ENCODE results near the gene HOXA2. TPM values are rescaled to one million over a fixed set of nuclear protein-coding genes. Genes with fewer than 3 reads are reported as not detected.

HOXA2 gene
- total RNA-seq, 3 donors from 2014 or later, result 3.2 to 4.3 (median 3.3) TPM

DNA sequence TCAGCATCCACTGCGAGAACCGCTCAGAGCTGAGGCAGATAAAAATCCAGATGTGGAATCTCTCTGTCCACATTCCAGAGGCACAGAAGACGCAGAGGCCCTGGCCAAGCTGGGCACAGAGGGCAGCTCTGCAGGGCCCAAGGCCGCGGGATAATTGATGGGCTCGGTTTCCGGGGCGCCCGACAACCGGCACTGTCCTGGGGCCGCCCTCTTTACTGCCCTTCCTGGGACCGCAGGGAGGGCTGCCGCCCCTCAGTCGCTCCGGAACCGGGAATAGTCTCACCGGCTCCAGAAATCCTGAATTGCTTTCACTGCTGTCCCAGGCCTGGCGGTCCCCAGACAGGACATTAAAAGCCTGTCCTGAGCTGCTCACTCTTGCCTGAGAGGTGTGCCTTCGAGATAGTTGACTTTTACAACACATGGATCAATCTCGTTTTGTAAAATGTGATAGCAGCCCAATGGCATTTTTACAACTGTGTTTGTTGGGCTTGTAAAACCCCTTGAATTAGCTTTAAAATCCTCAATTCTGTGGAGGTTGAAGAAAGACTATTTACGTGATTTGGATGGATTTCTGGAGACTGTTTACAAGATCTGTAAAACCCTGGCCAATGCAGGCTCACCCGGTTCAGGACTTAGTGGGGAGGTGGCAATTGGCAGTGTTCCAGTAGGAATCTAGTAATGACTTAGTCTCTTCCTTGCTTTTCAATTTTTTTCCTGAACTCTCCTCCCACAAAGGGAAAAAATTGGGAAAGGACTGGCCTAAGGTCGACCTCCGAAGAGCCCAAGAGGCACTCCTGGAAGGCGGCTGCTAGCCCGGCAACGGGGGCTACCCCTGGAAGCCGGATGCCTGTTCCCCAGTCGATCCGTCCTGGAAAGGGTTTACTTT is 46.5 kb upstream of the HOXA2 start:
- intact Hi-C loops (cut with DNase I, micrococcal nuclease), result loop anchor here in 1 of 2 donors (5.0 kb wide), 1 partner anchor 467 kb away; no protein-coding TSS in a partner anchor
- Histone ChIP-seq H3K4me3 (peak overlapping the region; percentile 15), H3K9me3 (no peaks in the 10 kb centered on the region), H3K4me1 (ENCODE audit: low read depth) (peaks cover 33% of the 10 kb centered on the region), H3K36me3 (ENCODE audit: low read depth) (no peaks in the 10 kb centered on the region)
- DNase-seq, result peak in 2 of 3 donors; percentile 66 to 68
- ATAC-seq, result peak; percentile 21
- no peak for TF ChIP-seq CTCF (IDR thresholded peaks at IDR 0.05)

GRCh38 chr7:27148031-27148755 is 45.7 kb upstream of the HOXA2 start:
- intact Hi-C loops (cut with DNase I, micrococcal nuclease), result loop anchor here in 1 of 2 donors (5.0 kb wide), 1 partner anchor 466 kb away; no protein-coding TSS in a partner anchor
- no peak for TF ChIP-seq CTCF (IDR thresholded peaks at IDR 0.05)
- DNase-seq, result peak; percentile 78 to 84 (median 79)
- H3K4me3 ChIP-seq, result peak overlapping the region; percentile 15
- H3K9me3 ChIP-seq, result no peaks in the 10 kb centered on the region
- H3K4me1 ChIP-seq (ENCODE audit: low read depth), result peaks cover 31% of the 10 kb centered on the region
- ATAC-seq, result peak; percentile 25
- H3K36me3 ChIP-seq (ENCODE audit: low read depth), result no peaks in the 10 kb centered on the region

- ATAC-seq, result peak; percentile 1
- peak; percentile 73 to 84 (median 79) for DNase-seq
- Histone ChIP-seq H3K9me3 (no peaks in the 10 kb centered on the region), H3K4me3 (peak within 1 kb of the TSS; percentile 15), H3K4me1 (ENCODE audit: low read depth) (peaks cover 26% of the 10 kb centered on the region), H3K36me3 (ENCODE audit: low read depth) (no peaks in the 10 kb centered on the region)
- TF ChIP-seq CTCF (IDR thresholded peaks at IDR 0.05), result no peak
- intact Hi-C loops (cut with DNase I, micrococcal nuclease), result loop anchor here in 1 of 2 donors (5.0 kb wide), 1 partner anchor 465 kb away; no protein-coding TSS in a partner anchor
These were observed 44.9 kb upstream of the HOXA2 start, which contains the start of gene HOXA6 for GRCh38 chr7:27147199-27148030. TSS of gene HOXA6 (minus strand) at chr7:27147774. CDS start at chr7:27147749, 25 bp downstream.

DNA sequence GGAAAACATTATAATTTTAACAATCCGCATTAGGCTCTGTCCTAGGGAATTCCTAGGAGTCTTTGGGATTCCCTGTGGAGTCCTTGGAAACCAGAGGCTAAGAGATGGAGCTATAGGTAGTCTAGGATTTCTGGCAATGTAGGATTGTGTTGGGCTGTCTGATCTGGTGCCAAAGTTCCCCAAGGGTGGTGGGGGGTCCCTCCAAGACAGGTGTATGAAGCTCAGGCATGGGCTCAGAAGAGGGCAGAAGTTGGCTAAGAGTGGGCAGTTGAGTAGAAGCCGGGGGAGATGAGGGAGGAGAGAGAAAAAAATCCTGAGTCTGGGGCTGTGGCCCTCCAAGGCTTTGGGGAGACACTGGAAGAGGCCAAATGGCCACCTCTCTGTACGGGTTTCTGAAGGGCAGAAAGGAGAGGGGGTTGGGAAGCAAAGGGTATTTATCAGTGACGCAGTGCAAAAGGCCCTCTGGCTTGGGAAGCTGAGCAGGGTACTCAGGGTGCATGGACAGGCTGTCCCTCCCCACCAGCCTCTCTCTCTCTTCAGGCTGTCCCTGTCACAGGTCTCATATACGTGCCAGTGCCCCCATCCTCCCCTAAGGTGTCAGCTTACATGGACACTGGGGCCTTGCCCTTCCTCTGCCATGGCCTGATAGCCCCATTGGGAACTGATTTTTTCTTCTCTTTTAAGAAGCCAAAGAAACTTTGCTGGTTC is 44.2 kb upstream of the HOXA2 start:
- no peak for TF ChIP-seq CTCF (IDR thresholded peaks at IDR 0.05)
- peaks cover 26% of the 10 kb centered on the region for H3K4me1 ChIP-seq (ENCODE audit: low read depth)
- peak in 2 of 3 donors; percentile 20 to 47 for DNase-seq
- ATAC-seq, result no peak
- intact Hi-C loops (cut with DNase I, micrococcal nuclease), result loop anchor here in 1 of 2 donors (5.0 kb wide), 1 partner anchor 464 kb away; no protein-coding TSS in a partner anchor
- H3K4me3 ChIP-seq, result no peak overlapping the region
- H3K9me3 ChIP-seq, result no peaks in the 10 kb centered on the region
- H3K36me3 ChIP-seq (ENCODE audit: low read depth), result no peaks in the 10 kb centered on the region
